Measurements from ENCODE around the gene PPP2R1A.
A peak's percentile ranks its signal among the peaks of the same experiment; 100 is the strongest.
"Not testable (repeated sequence)": the region's sequence is repeated elsewhere in the genome, so short reads cannot be mapped to it uniquely, and the experiment has no call there.

PPP2R1A gene

GRCh38 chr19:52187407-52187806, 2.4 kb upstream of the PPP2R1A start:
- Histone ChIP-seq H3K4me3 (ENCODE audit: low read depth in 1 of 2, low read length in 2 of 2) (no peak overlapping the region), H3K36me3 (ENCODE audit: control insufficient read depth in 1 of 2, insufficient read depth in 2 of 2, low read length in 2 of 2) (peaks cover 0 to 4% of the 10 kb centered on the region in 2 donors), H3K27me3 (ENCODE audit: low read depth, low read length) (no peaks in the 10 kb centered on the region), H3K4me1 (ENCODE audit: control insufficient read depth in 1 of 2, insufficient read depth in 2 of 2, low read length in 2 of 2) (peaks cover 19 to 22% of the 10 kb centered on the region in 2 donors), H3K9me3 (ENCODE audit: control insufficient read depth in 1 of 2, low read length in 2 of 2) (no peaks in the 10 kb centered on the region), H3K27ac (ENCODE audit: low read length) (no peak overlapping the region)

- H3K36me3 ChIP-seq (ENCODE audit: control insufficient read depth in 1 of 2, insufficient read depth in 2 of 2, low read length in 2 of 2), result peaks cover 6 to 10% of the 10 kb centered on the region in 2 donors
- H3K9me3 ChIP-seq (ENCODE audit: control insufficient read depth in 1 of 2, low read length in 2 of 2), result no peaks in the 10 kb centered on the region
- H3K27ac ChIP-seq (ENCODE audit: low read length), result peak overlapping the region; percentile 89
- H3K4me3 ChIP-seq (ENCODE audit: low read depth in 1 of 2, low read length in 2 of 2), result peak overlapping the region; percentile 59 to 79
- peaks cover 19 to 32% of the 10 kb centered on the region in 2 donors for H3K4me1 ChIP-seq (ENCODE audit: control insufficient read depth in 1 of 2, insufficient read depth in 2 of 2, low read length in 2 of 2)
- no peaks in the 10 kb centered on the region for H3K27me3 ChIP-seq (ENCODE audit: low read depth, low read length)
These were observed 774 bp upstream of the PPP2R1A start for GRCh38 chr19:52188822-52189734.

GRCh38 chr19:52190487-52191293, 838 bp downstream of the PPP2R1A start:
- peaks cover 17 to 19% of the 10 kb centered on the region in 2 donors for H3K36me3 ChIP-seq (ENCODE audit: control insufficient read depth in 1 of 2, insufficient read depth in 2 of 2, low read length in 2 of 2)
- H3K4me3 ChIP-seq (ENCODE audit: low read depth in 1 of 2, low read length in 2 of 2), result peak overlapping the region; percentile 84 to 86
- H3K9me3 ChIP-seq (ENCODE audit: control insufficient read depth in 1 of 2, low read length in 2 of 2), result no peaks in the 10 kb centered on the region
- peaks cover 23 to 48% of the 10 kb centered on the region in 2 donors for H3K4me1 ChIP-seq (ENCODE audit: control insufficient read depth in 1 of 2, insufficient read depth in 2 of 2, low read length in 2 of 2)
- H3K27me3 ChIP-seq (ENCODE audit: low read depth, low read length), result no peaks in the 10 kb centered on the region
- peak overlapping the region; percentile 93 for H3K27ac ChIP-seq (ENCODE audit: low read length)

- Histone ChIP-seq H3K27ac (ENCODE audit: low read length) (peak overlapping the region; percentile 93), H3K4me3 (ENCODE audit: low read depth in 1 of 2, low read length in 2 of 2) (peak overlapping the region; percentile 84 to 86), H3K9me3 (ENCODE audit: control insufficient read depth in 1 of 2, low read length in 2 of 2) (no peaks in the 10 kb centered on the region), H3K36me3 (ENCODE audit: control insufficient read depth in 1 of 2, insufficient read depth in 2 of 2, low read length in 2 of 2) (peaks cover 24 to 26% of the 10 kb centered on the region in 2 donors), H3K27me3 (ENCODE audit: low read depth, low read length) (no peaks in the 10 kb centered on the region), H3K4me1 (ENCODE audit: control insufficient read depth in 1 of 2, insufficient read depth in 2 of 2, low read length in 2 of 2) (peaks cover 23 to 55% of the 10 kb centered on the region in 2 donors)
These were observed 1.5 kb downstream of the PPP2R1A start for GRCh38 chr19:52191389-52191788.

DNA sequence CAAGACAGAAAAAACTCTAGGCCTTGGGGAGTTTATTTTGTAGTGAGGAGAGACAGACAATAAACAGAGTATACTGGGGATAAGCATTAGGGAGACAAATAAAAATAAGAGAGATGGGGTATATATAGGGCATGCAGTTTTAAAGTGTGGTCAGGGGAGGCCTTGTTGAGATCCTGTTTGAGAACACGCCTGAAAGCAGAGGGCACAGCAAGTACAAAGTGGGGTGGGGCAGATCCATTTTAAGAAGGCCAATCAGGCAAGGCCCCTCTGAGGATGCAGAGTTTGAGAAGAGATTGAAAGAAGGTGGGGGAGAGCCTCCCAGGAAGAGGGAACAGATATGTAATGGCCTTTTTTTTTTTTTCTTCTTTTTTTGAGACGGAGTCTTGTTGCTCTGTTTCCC, 2.1 kb downstream of the PPP2R1A start:
- Histone ChIP-seq H3K9me3 (ENCODE audit: control insufficient read depth in 1 of 2, low read length in 2 of 2) (no peaks in the 10 kb centered on the region), H3K4me3 (ENCODE audit: low read depth in 1 of 2, low read length in 2 of 2) (peak overlapping the region; percentile 84 to 86), H3K36me3 (ENCODE audit: control insufficient read depth in 1 of 2, insufficient read depth in 2 of 2, low read length in 2 of 2) (peaks cover 29 to 31% of the 10 kb centered on the region in 2 donors), H3K4me1 (ENCODE audit: control insufficient read depth in 1 of 2, insufficient read depth in 2 of 2, low read length in 2 of 2) (peaks cover 23 to 61% of the 10 kb centered on the region in 2 donors), H3K27ac (ENCODE audit: low read length) (peak overlapping the region; percentile 93), H3K27me3 (ENCODE audit: low read depth, low read length) (no peaks in the 10 kb centered on the region)

DNA sequence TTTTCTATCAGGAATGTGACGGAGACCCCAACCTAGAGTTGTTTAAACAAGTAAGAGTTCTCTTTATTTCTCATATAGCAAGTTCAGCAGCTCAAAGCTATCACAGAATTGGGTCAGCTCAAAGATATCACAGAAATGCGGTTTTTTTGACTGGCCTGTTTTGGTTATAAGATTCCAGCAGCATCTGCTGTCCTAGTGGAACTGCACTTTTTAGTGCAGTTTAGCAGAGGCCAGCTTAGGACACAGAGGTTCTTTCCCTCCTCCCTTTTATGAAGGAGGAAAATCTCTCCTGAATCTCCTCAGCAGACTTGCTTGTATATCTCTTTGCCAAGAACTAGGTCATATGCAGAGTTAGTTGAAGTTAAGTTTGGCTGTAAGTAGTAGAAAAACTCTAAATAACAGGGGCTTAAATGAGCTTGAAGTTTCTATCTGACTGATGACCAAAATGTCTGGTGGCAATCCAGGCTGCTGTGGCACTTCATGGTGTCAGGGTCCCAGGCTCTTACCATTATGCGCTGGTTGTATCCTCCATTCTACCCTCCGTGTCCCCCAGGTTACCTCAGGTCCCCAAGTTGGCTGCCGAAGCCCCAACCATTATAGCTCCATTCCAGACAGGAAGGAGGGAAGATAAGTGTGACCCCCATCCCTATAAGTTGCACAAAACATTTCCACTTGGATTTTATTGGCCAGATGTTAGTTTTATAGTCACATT, 6.6 kb downstream of the PPP2R1A start:
- no peaks in the 10 kb centered on the region for H3K27me3 ChIP-seq (ENCODE audit: low read depth, low read length)
- H3K27ac ChIP-seq (ENCODE audit: low read length), result no peak overlapping the region
- H3K36me3 ChIP-seq (ENCODE audit: control insufficient read depth in 1 of 2, insufficient read depth in 2 of 2, low read length in 2 of 2), result peaks cover 34 to 37% of the 10 kb centered on the region in 2 donors
- H3K9me3 ChIP-seq (ENCODE audit: control insufficient read depth in 1 of 2, low read length in 2 of 2), result no peaks in the 10 kb centered on the region
- no peak overlapping the region for H3K4me3 ChIP-seq (ENCODE audit: low read depth in 1 of 2, low read length in 2 of 2)
- peaks cover 18 to 80% of the 10 kb centered on the region in 2 donors for H3K4me1 ChIP-seq (ENCODE audit: control insufficient read depth in 1 of 2, insufficient read depth in 2 of 2, low read length in 2 of 2)

- no peak overlapping the region for H3K4me3 ChIP-seq (ENCODE audit: low read depth in 1 of 2, low read length in 2 of 2)
- no peak overlapping the region for H3K27ac ChIP-seq (ENCODE audit: low read length)
- H3K9me3 ChIP-seq (ENCODE audit: control insufficient read depth in 1 of 2, low read length in 2 of 2), result no peaks in the 10 kb centered on the region
- H3K36me3 ChIP-seq (ENCODE audit: control insufficient read depth in 1 of 2, insufficient read depth in 2 of 2, low read length in 2 of 2), result peaks cover 43 to 45% of the 10 kb centered on the region in 2 donors
- peaks cover 9 to 68% of the 10 kb centered on the region in 2 donors for H3K4me1 ChIP-seq (ENCODE audit: control insufficient read depth in 1 of 2, insufficient read depth in 2 of 2, low read length in 2 of 2)
- H3K27me3 ChIP-seq (ENCODE audit: low read depth, low read length), result no peaks in the 10 kb centered on the region
These were observed 8.1 kb downstream of the PPP2R1A start for GRCh38 chr19:52197964-52198363.

- Histone ChIP-seq H3K4me1 (ENCODE audit: control insufficient read depth in 1 of 2, insufficient read depth in 2 of 2, low read length in 2 of 2) (peaks cover 9 to 65% of the 10 kb centered on the region in 2 donors), H3K27ac (ENCODE audit: low read length) (no peak overlapping the region), H3K4me3 (ENCODE audit: low read depth in 1 of 2, low read length in 2 of 2) (no peak overlapping the region), H3K27me3 (ENCODE audit: low read depth, low read length) (no peaks in the 10 kb centered on the region), H3K36me3 (ENCODE audit: control insufficient read depth in 1 of 2, insufficient read depth in 2 of 2, low read length in 2 of 2) (peaks cover 47 to 49% of the 10 kb centered on the region in 2 donors), H3K9me3 (ENCODE audit: control insufficient read depth in 1 of 2, low read length in 2 of 2) (no peaks in the 10 kb centered on the region)
These were observed 8.8 kb downstream of the PPP2R1A start for GRCh38 chr19:52198678-52199077.

DNA sequence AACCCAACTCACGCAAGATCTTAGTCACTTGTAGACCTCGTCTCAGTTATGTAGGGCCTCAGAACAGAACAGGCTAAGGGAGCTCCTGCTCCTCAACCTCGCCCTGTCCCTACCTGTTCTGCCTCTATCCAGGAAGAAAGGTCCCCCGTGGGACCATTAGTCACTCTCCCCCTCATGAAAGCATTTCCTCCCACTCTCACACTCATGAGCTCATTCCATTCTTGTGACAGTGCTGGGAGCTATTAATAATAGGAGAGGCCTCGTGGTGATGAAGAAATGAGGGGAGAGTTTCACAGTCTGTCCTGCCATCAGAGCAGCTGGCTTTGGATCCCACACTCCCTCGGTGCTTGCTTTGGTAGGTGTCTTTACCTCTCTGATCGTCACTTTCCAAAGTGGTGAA, 10.2 kb downstream of the PPP2R1A start:
- Histone ChIP-seq H3K36me3 (ENCODE audit: control insufficient read depth in 1 of 2, insufficient read depth in 2 of 2, low read length in 2 of 2) (peaks cover 57% of the 10 kb centered on the region in 2 donors), H3K4me3 (ENCODE audit: low read depth in 1 of 2, low read length in 2 of 2) (no peak overlapping the region), H3K9me3 (ENCODE audit: control insufficient read depth in 1 of 2, low read length in 2 of 2) (no peaks in the 10 kb centered on the region), H3K27me3 (ENCODE audit: low read depth, low read length) (no peaks in the 10 kb centered on the region), H3K4me1 (ENCODE audit: control insufficient read depth in 1 of 2, insufficient read depth in 2 of 2, low read length in 2 of 2) (peaks cover 6 to 54% of the 10 kb centered on the region in 2 donors), H3K27ac (ENCODE audit: low read length) (peak overlapping the region; percentile 62)

- H3K4me1 ChIP-seq (ENCODE audit: control insufficient read depth in 1 of 2, insufficient read depth in 2 of 2, low read length in 2 of 2), result peaks cover 6 to 45% of the 10 kb centered on the region in 2 donors
- not testable (repeated sequence) for H3K27me3 ChIP-seq (ENCODE audit: low read depth, low read length); H3K4me3 ChIP-seq (ENCODE audit: low read depth in 1 of 2, low read length in 2 of 2); H3K9me3 ChIP-seq (ENCODE audit: control insufficient read depth in 1 of 2, low read length in 2 of 2)
- peaks cover 57 to 59% of the 10 kb centered on the region in 2 donors for H3K36me3 ChIP-seq (ENCODE audit: control insufficient read depth in 1 of 2, insufficient read depth in 2 of 2, low read length in 2 of 2)
- H3K27ac ChIP-seq (ENCODE audit: low read length), result peak overlapping the region; percentile 21
These were observed 11.0 kb downstream of the PPP2R1A start for GRCh38 chr19:52200755-52201391.
